ENCODE results near the gene ACO2.

The ACO2 gene

GRCh38 chr22:41511521-41511968 lies 42.6 kb downstream of the ACO2 start:
- no peak for DNase-seq (ENCODE audit: insufficient read length, low spot score)
- FAIRE-seq: no peak

GRCh38 chr22:41512421-41513194 lies 43.7 kb downstream of the ACO2 start:
- no peak for TF ChIP-seq CTCF (IDR thresholded peaks at IDR 0.05; ENCODE audit: insufficient read depth, missing control alignments)
- FAIRE-seq (no peak), DNase-seq (ENCODE audit: insufficient read length, low spot score) (no peak)

More at GRCh38 chr22:41511521-41511968, 42.6 kb downstream of the ACO2 start:
- TF ChIP-seq CTCF (IDR thresholded peaks at IDR 0.05; ENCODE audit: insufficient read depth, missing control alignments): no peak

- FAIRE-seq (no peak), DNase-seq (ENCODE audit: insufficient read length, low spot score) (no peak)
- TF ChIP-seq CTCF (IDR thresholded peaks at IDR 0.05; ENCODE audit: insufficient read depth, missing control alignments): no peak
These were observed 44.5 kb downstream of the ACO2 start for GRCh38 chr22:41513391-41513790.

GRCh38 chr22:41516462-41516861 lies 47.5 kb downstream of the ACO2 start:
- TF ChIP-seq CTCF (IDR thresholded peaks at IDR 0.05; ENCODE audit: insufficient read depth, missing control alignments): no peak
- FAIRE-seq (no peak), DNase-seq (ENCODE audit: insufficient read length, low spot score) (no peak)

GRCh38 chr22:41517172-41518047 lies 48.5 kb downstream of the ACO2 start:
- FAIRE-seq (no peak), DNase-seq (ENCODE audit: insufficient read length, low spot score) (peak; percentile 45)
- peak; percentile 93 for TF ChIP-seq CTCF (IDR thresholded peaks at IDR 0.05; ENCODE audit: insufficient read depth, missing control alignments)

GRCh38 chr22:41518048-41518347 lies 49.1 kb downstream of the ACO2 start:
- FAIRE-seq: no peak
- no peak for DNase-seq (ENCODE audit: insufficient read length, low spot score)
- TF ChIP-seq CTCF (IDR thresholded peaks at IDR 0.05; ENCODE audit: insufficient read depth, missing control alignments): no peak

GRCh38 chr22:41521126-41521525 lies 52.2 kb downstream of the ACO2 start:
- no peak for DNase-seq (ENCODE audit: insufficient read length, low spot score)
- no peak for FAIRE-seq
- TF ChIP-seq CTCF (IDR thresholded peaks at IDR 0.05; ENCODE audit: insufficient read depth, missing control alignments): no peak

Data from D721Med (cell line).